ENCODE results near the gene FAHD1. TPM values are rescaled to one million over a fixed set of nuclear protein-coding genes. Genes with fewer than 3 reads are reported as not detected.

Gene FAHD1
- total RNA-seq, 4 donors from 2014 or later: 28.2 to 57.1 (median 49.1) TPM

DNA sequence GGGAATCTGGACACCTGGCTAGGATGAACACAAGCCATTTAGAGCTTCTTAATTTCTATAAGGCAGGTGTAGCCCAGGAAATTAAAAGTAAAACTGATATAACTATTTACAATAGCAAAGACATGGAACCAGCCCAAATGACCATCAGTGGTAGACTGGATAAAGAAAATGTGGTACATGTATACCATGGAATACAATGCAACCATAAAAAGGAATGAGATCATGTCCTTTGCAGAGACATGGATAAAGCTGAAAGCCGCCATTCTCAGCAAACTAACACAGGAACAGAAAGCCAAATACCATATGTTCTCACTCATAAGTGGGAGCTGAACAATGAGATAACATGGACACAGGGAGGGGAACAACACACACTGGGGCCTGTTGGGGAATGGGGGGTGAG lies 19.4 kb downstream of the FAHD1 start:
- TF ChIP-seq POLR2A (IDR thresholded peaks at IDR 0.05) (no peak), CTCF (IDR thresholded peaks at IDR 0.05 in 4 of 5, conservative IDR thresholded peaks at IDR 0.05 in 1 of 5) (no peak)
- H3K4me3 ChIP-seq: no peak overlapping the region
- no peaks in the 10 kb centered on the region for H3K9me3 ChIP-seq
- ATAC-seq: no peak
- no peaks in the 10 kb centered on the region for H3K27me3 ChIP-seq
- in situ Hi-C loops (cut with MboI; ENCODE audit: low sequenced_read_pairs in 4 of 4): no loop called here
- intact Hi-C loops (cut with DNase I; ENCODE audit: low total_unique reads): no loop called here
- H3K4me1 ChIP-seq: no peaks in the 10 kb centered on the region
- no peak overlapping the region for H3K27ac ChIP-seq
- H3K36me3 ChIP-seq: no peaks in the 10 kb centered on the region
- no peak for DNase-seq

DNA sequence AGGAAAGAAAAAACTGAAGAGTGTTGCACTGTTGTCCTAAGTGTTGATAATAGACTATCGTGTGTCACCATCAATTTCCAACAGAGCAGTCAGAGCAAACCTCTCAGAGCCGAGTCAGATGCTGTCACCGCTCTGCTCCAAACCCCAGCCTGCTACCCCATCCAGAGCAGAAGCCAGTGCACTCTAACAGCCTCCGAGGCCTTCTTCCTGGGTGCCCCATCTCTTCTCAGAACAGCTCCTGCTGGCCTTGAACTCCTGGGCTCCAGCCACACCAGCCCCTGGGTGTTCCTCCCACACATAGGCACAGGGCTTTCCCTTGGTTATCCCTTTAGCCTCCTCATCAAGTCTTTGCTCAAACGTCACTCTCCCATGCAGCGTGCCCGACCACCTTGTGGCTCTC lies 24.0 kb downstream of the FAHD1 start:
- peaks cover 0 to 10% (median 3%) of the 10 kb centered on the region in 3 donors for H3K27me3 ChIP-seq
- intact Hi-C loops (cut with DNase I; ENCODE audit: low total_unique reads): no loop called here
- no peak for ATAC-seq
- H3K4me3 ChIP-seq: no peak overlapping the region
- H3K4me1 ChIP-seq: no peaks in the 10 kb centered on the region
- no peak for TF ChIP-seq CTCF (IDR thresholded peaks at IDR 0.05 in 4 of 5, conservative IDR thresholded peaks at IDR 0.05 in 1 of 5)
- TF ChIP-seq POLR2A (IDR thresholded peaks at IDR 0.05): no peak
- H3K9me3 ChIP-seq: no peaks in the 10 kb centered on the region
- H3K36me3 ChIP-seq: no peaks in the 10 kb centered on the region
- DNase-seq: no peak
- no peak overlapping the region for H3K27ac ChIP-seq
- in situ Hi-C loops (cut with MboI; ENCODE audit: low sequenced_read_pairs in 4 of 4): no loop called here

GRCh38 chr16:1851793-1852192 lies 24.8 kb downstream of the FAHD1 start:
- Histone ChIP-seq H3K27me3 (peaks cover 0 to 12% (median 3%) of the 10 kb centered on the region in 3 donors), H3K4me3 (no peak overlapping the region), H3K4me1 (no peaks in the 10 kb centered on the region), H3K36me3 (no peaks in the 10 kb centered on the region), H3K9me3 (no peaks in the 10 kb centered on the region), H3K27ac (no peak overlapping the region)
- intact Hi-C loops (cut with DNase I; ENCODE audit: low total_unique reads) (no loop called here), in situ Hi-C loops (cut with MboI; ENCODE audit: low sequenced_read_pairs in 4 of 4) (no loop called here)
- TF ChIP-seq CTCF (IDR thresholded peaks at IDR 0.05 in 4 of 5, conservative IDR thresholded peaks at IDR 0.05 in 1 of 5) (no peak), POLR2A (IDR thresholded peaks at IDR 0.05) (no peak)
- no peak for ATAC-seq
- no peak for DNase-seq

GRCh38 chr16:1857433-1858097 lies 30.6 kb downstream of the FAHD1 start:
- Histone ChIP-seq H3K4me1 (no peaks in the 10 kb centered on the region), H3K27me3 (peaks cover 25 to 53% (median 44%) of the 10 kb centered on the region in 3 donors), H3K27ac (no peak overlapping the region), H3K36me3 (no peaks in the 10 kb centered on the region), H3K9me3 (no peaks in the 10 kb centered on the region), H3K4me3 (no peak overlapping the region)
- in situ Hi-C loops (cut with MboI; ENCODE audit: low sequenced_read_pairs in 4 of 4): no loop called here
- TF ChIP-seq CTCF (IDR thresholded peaks at IDR 0.05 in 4 of 5, conservative IDR thresholded peaks at IDR 0.05 in 1 of 5) (no peak), POLR2A (IDR thresholded peaks at IDR 0.05) (no peak)
- intact Hi-C loops (cut with DNase I; ENCODE audit: low total_unique reads): no loop called here
- DNase-seq: no peak
- no peak for ATAC-seq
